ENCODE results near the gene COX18.

GRCh38 chr4:73075832-73076231, 6.3 kb upstream of the COX18 start:
- TF ChIP-seq ZNF274 (IDR thresholded peaks at IDR 0.05; ENCODE audit: low read depth, low read length), result no peak
- no peak for TF ChIP-seq SUZ12 (IDR thresholded peaks at IDR 0.05; ENCODE audit: extremely low read depth, insufficient read depth, insufficient read length)
- TF ChIP-seq YY1 (IDR thresholded peaks at IDR 0.05; ENCODE audit: insufficient read depth, insufficient read length), result no peak
